ENCODE results near the gene OR4D11. TPM values are rescaled to one million over a fixed set of nuclear protein-coding genes. Genes with fewer than 3 reads are reported as not detected.
"Not testable (repeated sequence)": the region's sequence is repeated elsewhere in the genome, so short reads cannot be mapped to it uniquely, and the experiment has no call there.

OR4D11 gene
- polyA plus RNA-seq, 3 donors = not detected

DNA sequence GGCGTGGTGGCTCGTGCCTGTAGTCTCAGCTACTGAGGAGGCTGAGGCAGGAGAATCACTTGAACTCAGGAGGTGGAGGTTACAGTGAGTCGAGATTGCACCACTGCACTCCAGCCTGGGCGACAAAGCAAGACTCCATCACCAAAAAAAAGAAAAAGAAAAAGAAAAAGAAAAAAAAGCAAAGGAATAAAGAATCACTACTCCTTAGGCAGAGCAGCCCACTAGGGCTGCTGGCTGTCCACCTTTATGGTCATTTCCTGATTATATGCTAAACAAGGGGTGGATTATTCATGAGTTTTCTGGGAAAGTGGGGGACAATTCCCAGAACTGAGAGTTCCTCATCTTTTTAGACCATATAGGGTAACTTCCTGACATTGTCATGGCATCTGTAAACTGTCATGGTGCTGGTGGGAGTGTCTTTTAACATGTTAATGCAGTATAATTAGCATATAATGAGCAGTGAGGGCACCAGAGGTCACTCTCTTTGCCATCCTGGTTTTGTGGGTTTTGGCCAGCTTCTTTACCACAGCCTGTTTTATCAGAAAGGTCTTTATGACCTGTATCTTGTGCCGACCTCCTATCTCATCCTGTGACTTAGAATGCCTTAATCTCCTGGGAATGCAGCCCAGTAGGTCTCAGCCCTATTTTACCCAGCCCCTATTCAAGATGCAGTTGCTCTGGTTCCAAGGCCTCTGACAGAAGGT, 44.4 kb downstream of the OR4D11 start:
- not testable (repeated sequence) for DNase-seq (ENCODE audit: low read depth in 3 of 3, low spot score in 2 of 3)

DNA sequence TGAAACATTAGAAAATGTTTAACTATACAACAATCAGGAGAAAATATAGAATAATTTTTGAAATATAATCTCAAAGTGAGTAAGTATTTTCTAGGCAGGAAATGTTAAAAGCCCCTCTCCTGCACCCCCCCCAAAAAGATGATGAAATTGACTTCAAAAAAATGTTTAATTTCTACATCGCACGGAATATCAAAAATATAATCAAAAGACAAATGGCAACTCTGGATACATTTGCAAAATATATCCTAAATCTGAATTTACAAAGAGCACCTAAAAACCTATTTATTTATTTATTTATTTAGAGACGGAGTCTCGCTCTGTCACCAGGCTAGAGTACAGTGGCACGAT, 44.9 kb downstream of the OR4D11 start:
- DNase-seq (ENCODE audit: low read depth in 3 of 3, low spot score in 2 of 3) = no peak

DNA sequence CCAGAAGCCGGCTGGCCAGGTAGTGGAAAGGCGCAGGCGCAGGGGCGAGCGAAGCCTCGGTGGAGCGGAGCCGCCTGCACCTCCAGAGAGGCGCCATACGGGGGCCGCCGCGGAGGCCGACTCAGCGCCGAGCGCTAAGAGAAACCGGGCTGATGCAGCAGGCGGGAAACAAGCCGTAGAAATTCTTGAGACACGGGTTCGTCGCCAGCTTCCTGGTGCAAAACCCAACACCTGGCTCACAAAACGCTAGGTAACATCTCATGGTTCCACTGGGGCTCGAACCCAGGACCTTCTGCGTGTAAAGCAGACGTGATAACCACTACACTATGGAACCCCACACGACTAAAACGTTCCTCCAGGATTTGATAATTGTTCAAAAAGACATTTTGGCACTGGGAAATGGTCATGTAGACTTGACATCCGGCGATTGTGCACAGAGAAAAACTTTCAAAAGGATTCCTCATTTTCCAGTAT, 47.0 kb downstream of the OR4D11 start:
- DNase-seq (ENCODE audit: low read depth in 3 of 3, low spot score in 2 of 3) = peak in 1 of 3 donors; percentile 83

DNA sequence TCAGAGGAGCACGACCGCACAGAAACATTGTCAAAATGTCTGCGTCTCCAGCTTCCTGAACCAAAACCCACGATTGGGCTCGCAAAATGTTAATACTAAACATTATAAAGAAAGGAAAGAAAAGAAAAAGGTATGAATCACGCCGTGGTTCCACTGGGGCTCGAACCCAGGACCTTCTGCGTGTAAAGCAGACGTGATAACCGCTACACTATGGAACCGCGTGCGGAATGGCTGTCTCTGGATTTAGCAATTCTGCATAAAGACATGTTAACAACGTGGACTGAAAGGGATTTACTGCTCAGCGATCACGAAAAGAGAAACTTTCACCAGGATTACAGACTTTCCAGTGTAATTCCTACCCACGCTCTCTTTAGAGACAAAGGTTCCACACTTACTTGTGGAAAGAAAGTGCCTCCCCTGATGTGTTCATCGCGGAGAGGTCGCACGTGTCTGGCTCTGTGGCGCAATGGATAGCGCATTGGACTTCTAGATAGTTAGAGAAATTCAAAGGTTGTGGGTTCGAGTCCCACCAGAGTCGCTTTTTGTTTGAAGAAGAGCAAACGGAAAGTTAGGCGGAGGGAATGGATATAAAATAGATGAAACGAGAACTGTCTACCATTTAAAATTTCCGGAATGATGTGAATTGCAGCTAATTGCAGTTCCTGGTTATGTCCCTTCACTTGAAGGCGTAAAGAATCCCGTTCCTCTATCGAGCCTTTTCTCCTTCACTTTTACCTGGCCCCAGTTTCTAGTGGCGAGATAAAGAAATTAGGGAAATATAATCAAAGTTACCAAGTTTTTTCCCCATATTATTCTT, 47.7 kb downstream of the OR4D11 start:
- DNase-seq (ENCODE audit: low read depth in 3 of 3, low spot score in 2 of 3) = peak in 2 of 3 donors; percentile 74 to 90

DNA sequence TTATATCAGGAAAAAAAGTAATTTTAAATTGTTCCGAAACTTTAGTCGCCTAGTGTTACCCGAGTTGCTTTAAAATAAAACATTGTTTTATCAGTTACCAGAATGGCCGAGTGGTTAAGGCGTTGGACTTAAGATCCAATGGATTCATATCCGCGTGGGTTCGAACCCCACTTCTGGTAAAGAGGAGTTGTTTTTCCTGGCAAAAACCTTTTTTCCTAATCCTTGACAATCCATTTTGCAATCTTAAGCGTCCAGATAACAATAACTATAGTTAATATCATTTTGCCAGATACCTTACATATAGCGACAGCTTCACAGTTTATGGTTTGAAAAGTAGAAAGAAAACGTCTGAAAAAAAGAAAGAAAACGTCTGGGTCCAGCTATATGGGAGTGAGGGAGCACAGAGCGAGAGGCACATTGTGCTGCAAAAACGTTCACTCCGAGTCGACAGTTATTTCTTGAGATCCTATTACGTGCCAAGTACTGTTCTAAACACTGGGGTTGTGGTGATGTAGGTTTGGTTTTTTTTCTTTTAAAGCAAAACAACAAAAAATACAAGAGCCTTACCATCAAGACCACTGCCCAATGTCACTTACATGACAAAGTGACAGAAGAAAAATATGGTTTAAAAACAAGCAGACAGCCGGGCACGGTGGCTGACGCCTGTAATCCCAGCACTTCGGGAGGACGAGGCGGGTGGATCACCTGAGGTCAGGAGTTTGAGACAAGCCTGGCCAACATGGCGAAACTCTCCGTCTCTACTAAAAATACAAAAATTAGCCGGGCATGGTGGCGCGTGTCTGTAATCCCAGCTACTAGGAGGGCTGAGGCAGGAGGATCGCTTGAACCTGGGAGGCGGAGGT, 48.5 kb downstream of the OR4D11 start:
- DNase-seq (ENCODE audit: low read depth in 3 of 3, low spot score in 2 of 3) = no peak

DNA sequence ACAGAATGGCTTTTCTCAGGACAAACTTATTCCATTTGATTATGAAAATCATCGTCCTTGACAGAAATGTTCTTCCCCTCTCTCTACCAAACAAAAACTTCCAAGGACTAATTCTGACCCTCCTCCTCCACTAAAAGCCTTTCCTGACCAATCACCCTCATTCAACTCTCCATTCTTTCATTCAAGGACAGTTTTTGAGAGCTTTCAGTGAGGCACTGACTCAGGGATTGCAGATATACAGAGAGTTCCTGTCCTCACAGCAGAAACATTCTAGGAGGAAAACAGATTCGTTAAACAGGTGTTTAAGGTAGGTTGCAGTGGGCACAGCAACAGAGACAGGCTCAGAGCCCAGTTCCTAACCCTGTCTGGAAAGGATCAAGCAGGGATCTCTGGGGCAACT, 49.5 kb downstream of the OR4D11 start:
- no peak for DNase-seq (ENCODE audit: low read depth in 3 of 3, low spot score in 2 of 3)

DNA sequence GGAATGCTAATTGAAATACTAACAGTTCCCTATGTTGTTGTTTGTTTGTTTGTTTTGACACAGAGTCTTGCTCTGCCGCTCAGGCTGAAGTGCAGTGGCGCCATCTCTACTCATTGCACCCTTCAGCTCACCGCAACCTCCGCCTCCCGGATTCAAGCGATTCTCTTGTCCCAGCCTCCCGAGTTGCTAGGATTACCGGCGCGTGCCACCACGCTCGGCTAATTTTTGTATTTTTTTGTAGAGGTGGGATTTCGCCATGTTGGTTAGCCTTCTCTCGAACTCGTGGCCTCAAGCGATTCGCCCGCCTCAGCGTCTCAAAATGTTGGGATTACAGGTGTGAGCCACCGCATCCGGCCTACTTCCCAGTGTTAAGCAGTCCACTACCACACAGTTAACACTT, 49.9 kb downstream of the OR4D11 start:
- DNase-seq (ENCODE audit: low read depth in 3 of 3, low spot score in 2 of 3) = no peak

Other genes with a start within 250 kb of the OR4D11 start
- gene OR5AN1, start 144.7 kb upstream of the OR4D11 start, polyA plus RNA-seq (ENCODE audit: insufficient read length in 3 of 3) = not detected
- not detected for gene OR5A2, start 77.2 kb upstream of the OR4D11 start, polyA plus RNA-seq (ENCODE audit: insufficient read length in 3 of 3)
- not detected for gene OR5A1, start 67.1 kb upstream of the OR4D11 start, polyA plus RNA-seq (ENCODE audit: insufficient read length in 3 of 3)
- not detected for gene OR4D6, start 46.6 kb upstream of the OR4D11 start, polyA plus RNA-seq (ENCODE audit: insufficient read length in 3 of 3)
- not detected for gene OR4D10, start 30.3 kb upstream of the OR4D11 start, polyA plus RNA-seq (ENCODE audit: insufficient read length in 3 of 3)
- gene OR4D9, start 8.0 kb downstream of the OR4D11 start, polyA plus RNA-seq (ENCODE audit: insufficient read length in 3 of 3) = under 1 TPM in 2 of 3 donors, not detected in 1; 0.04 TPM
- 10 to 100 TPM; 60.4 to 62.9 (median 62.5) TPM for gene OSBP, start 112.2 kb downstream of the OR4D11 start, polyA plus RNA-seq (ENCODE audit: insufficient read length in 3 of 3)
- gene PATL1, start 165.5 kb downstream of the OR4D11 start, polyA plus RNA-seq (ENCODE audit: insufficient read length in 3 of 3) = 10 to 100 TPM; 41.4 to 45.8 (median 43.0) TPM
- gene OR10V1, start 210.3 kb downstream of the OR4D11 start, polyA plus RNA-seq (ENCODE audit: insufficient read length in 3 of 3) = not detected